Glutamatergic neuron (in vitro differentiated cells): ENCODE results near the gene SPATA16. TPM values are rescaled to one million over a fixed set of nuclear protein-coding genes. Genes with fewer than 3 reads are reported as not detected.

Experiments
- DNase-seq: peaks from one replicate; pipeline ENCODE4 v3.0.0; 2022
- H3K27ac Mint-ChIP-seq: one replicate; pipeline ENCODE4 v1.8.0; 2020; ENCODE audit warnings: mild to moderate bottlenecking, mixed read lengths, inconsistent platforms; ENCODE audit not compliant: unreplicated experiment
- H3K27me3 Mint-ChIP-seq: one replicate; pipeline ENCODE4 v1.8.0; 2020; ENCODE audit warnings: mild to moderate bottlenecking, moderate library complexity, mixed read lengths, inconsistent platforms; ENCODE audit not compliant: unreplicated experiment
- H3K36me3 Mint-ChIP-seq: one replicate; pipeline ENCODE4 v1.8.0; 2020; ENCODE audit warnings: mild to moderate bottlenecking, mixed read lengths, inconsistent platforms; ENCODE audit not compliant: unreplicated experiment
- H3K4me1 Mint-ChIP-seq: one replicate; pipeline ENCODE4 v1.8.0; 2020; ENCODE audit warnings: mild to moderate bottlenecking, low read depth, mixed read lengths, inconsistent platforms; ENCODE audit not compliant: unreplicated experiment
- H3K4me3 Mint-ChIP-seq: one replicate; pipeline ENCODE4 v1.8.0; 2020; ENCODE audit warnings: mild to moderate bottlenecking, mixed read lengths, inconsistent platforms; ENCODE audit not compliant: unreplicated experiment
- H3K9me3 Mint-ChIP-seq: one replicate; pipeline ENCODE4 v1.8.0; 2020; ENCODE audit warnings: mild to moderate bottlenecking, moderate library complexity, mixed read lengths, inconsistent platforms; ENCODE audit not compliant: unreplicated experiment
- total RNA-seq: library from RNA; stranded (reverse); fragmentation: NEBNext Ultra II Directional; extraction: Animal tissue kit (Norgen Biotek cat#: 25700); gene quantifications from one replicate; pipeline ENCODE4 v1.2.1, GENCODE V29; 2021; ENCODE audit not compliant: unreplicated experiment
- TF ChIP-seq, protein P1 (sequence below): fragments of 200-600 bp; sonication (generic); IDR thresholded peaks from one replicate; pipeline ENCODE4 v1.5.0; 2021; ENCODE audit not compliant: partially characterized antibody, unreplicated experiment

The SPATA16 gene
- total RNA-seq, 1 donor from 2014 or later, result not detected

DNA sequence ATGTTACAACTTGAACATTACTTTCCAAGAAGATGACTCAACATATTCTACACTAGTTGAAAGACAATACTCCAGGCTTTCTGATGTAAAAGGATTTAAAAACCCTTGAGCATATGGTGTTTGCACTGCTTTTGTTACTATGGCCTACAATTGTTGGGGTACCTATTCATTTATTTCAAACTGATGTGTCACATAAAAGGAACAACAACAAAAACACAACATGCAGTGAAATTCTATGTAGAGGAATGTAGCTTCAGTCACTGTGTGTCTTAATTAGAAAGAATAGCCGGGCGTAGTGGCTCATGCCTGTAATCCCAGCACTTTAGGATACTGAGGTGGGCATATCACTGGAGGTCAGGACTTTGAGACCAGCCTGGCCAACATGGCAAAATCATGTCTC is 1.6 kb downstream of the SPATA16 start:
- Mint-ChIP-seq H3K27me3 (no peaks in the 10 kb centered on the region), H3K27ac (no peak overlapping the region), H3K36me3 (no peaks in the 10 kb centered on the region), H3K4me1 (no peaks in the 10 kb centered on the region), H3K4me3 (no peak overlapping the region), H3K9me3 (no peaks in the 10 kb centered on the region)
- TF ChIP-seq, protein P1, sequence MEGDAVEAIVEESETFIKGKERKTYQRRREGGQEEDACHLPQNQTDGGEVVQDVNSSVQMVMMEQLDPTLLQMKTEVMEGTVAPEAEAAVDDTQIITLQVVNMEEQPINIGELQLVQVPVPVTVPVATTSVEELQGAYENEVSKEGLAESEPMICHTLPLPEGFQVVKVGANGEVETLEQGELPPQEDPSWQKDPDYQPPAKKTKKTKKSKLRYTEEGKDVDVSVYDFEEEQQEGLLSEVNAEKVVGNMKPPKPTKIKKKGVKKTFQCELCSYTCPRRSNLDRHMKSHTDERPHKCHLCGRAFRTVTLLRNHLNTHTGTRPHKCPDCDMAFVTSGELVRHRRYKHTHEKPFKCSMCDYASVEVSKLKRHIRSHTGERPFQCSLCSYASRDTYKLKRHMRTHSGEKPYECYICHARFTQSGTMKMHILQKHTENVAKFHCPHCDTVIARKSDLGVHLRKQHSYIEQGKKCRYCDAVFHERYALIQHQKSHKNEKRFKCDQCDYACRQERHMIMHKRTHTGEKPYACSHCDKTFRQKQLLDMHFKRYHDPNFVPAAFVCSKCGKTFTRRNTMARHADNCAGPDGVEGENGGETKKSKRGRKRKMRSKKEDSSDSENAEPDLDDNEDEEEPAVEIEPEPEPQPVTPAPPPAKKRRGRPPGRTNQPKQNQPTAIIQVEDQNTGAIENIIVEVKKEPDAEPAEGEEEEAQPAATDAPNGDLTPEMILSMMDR, result no peak
- DNase-seq, result no peak

DNA sequence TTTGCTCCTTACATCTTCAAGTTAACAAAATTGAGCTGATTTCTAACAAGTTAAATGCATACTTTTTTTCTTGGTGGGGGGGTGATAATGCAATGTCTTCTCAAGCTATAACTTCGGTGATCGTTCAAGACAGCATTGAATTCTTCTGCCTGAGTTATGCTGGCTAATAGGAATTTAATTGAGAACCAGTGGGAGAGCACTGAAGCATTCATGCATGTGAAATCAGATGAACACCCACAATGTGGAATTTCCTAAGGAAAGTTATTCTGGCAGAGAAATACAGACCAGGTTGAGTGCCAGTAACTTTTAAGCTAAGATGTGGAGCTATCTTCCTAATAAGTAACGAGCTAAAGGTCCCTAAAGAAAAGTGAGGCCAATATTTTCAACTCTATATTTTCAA is 3.0 kb downstream of the SPATA16 start:
- H3K4me1 Mint-ChIP-seq, result no peaks in the 10 kb centered on the region
- TF ChIP-seq, protein P1, result no peak
- H3K9me3 Mint-ChIP-seq, result no peaks in the 10 kb centered on the region

DNA sequence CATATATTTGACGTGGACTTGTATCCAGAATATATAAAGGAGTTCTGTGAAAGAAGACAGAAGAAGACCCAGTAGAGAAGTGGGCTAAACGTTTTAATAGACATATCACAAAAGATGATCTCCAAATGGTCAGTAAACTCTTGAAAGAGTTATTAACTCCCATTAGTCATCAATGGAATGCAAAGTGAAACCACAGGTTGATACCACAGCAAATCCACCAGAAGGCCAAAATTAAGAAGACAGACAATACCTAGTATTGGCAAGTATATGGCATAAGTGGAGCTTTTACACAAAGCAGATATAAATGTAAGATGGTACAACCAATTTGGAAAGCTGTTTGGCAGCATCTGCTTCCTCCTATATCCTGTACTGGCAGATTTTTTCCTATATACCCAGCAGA is 6.0 kb downstream of the SPATA16 start:
- H3K27me3 Mint-ChIP-seq, result no peaks in the 10 kb centered on the region
- TF ChIP-seq, protein P1, result no peak
- no peak overlapping the region for H3K27ac Mint-ChIP-seq
- no peak for DNase-seq
- H3K4me3 Mint-ChIP-seq, result no peak overlapping the region
- no peaks in the 10 kb centered on the region for H3K9me3 Mint-ChIP-seq
- no peaks in the 10 kb centered on the region for H3K36me3 Mint-ChIP-seq
- H3K4me1 Mint-ChIP-seq, result no peaks in the 10 kb centered on the region

More for the DNA sequence above, 3.0 kb downstream of the SPATA16 start:
- no peak overlapping the region for H3K27ac Mint-ChIP-seq
- H3K36me3 Mint-ChIP-seq, result no peaks in the 10 kb centered on the region
- no peak overlapping the region for H3K4me3 Mint-ChIP-seq
- H3K27me3 Mint-ChIP-seq, result no peaks in the 10 kb centered on the region
- DNase-seq, result no peak

DNA sequence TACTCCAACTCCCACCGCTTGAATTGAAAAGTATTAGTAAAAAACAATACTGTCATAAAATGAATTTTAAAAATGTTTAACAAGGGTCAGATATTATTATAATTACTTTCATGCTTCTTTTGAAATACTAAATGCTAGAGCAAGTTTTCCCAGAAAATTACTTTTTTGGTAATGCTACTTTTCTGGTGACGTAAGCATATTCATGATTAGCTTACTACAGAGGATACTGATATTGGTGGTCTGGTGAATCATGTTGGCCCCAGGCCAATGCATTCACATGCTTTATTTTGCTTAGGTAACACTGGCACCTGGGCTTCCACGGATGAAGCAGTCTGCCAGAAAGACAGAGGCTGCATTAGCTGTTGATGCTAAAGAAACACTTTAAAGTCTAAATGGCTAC is 12.4 kb downstream of the SPATA16 start:
- H3K27ac Mint-ChIP-seq, result no peak overlapping the region
- no peaks in the 10 kb centered on the region for H3K4me1 Mint-ChIP-seq
- DNase-seq, result no peak
- TF ChIP-seq, protein P1, result no peak
- no peak overlapping the region for H3K4me3 Mint-ChIP-seq
- no peaks in the 10 kb centered on the region for H3K36me3 Mint-ChIP-seq
- H3K9me3 Mint-ChIP-seq, result peaks cover 2% of the 10 kb centered on the region
- H3K27me3 Mint-ChIP-seq, result no peaks in the 10 kb centered on the region

DNA sequence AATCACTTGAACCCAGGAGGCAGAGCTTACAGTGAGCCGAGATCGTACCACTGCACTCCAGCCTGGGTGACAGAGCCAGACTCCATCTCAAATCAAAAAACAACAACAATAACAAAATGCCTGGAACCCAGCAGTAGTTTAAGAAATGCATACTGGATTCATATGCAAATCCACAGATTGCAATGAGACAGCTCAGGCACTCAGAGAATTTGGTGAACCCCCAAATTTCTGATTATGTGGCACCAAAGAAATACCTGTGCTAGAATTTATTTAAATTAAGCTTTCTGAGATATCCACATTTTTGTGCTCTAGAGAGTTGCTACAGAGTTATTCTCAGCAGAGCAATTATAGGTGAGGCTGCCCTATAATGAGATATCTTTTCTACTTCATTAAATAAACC is 29.7 kb downstream of the SPATA16 start:
- H3K27me3 Mint-ChIP-seq, result no peaks in the 10 kb centered on the region
- no peaks in the 10 kb centered on the region for H3K36me3 Mint-ChIP-seq
- no peak overlapping the region for H3K27ac Mint-ChIP-seq
- TF ChIP-seq, protein P1, result no peak
- DNase-seq, result no peak
- no peaks in the 10 kb centered on the region for H3K9me3 Mint-ChIP-seq
- H3K4me3 Mint-ChIP-seq, result no peak overlapping the region
- H3K4me1 Mint-ChIP-seq, result no peaks in the 10 kb centered on the region
